CD14-positive monocyte (primary cell): ENCODE data around the gene HDAC10. TPM values are rescaled to one million over a fixed set of nuclear protein-coding genes. Genes with fewer than 3 reads are reported as not detected.

ENCODE experiments used
- DNase-seq, 3 donors: peaks; one replicate each; pipeline ENCODE4 v3.0.0-alpha.2; 2011 to 2022
- H2AFZ ChIP-seq: 2 replicates; pipeline ENCODE4 v1.6.0; 2012; ENCODE audit warnings: mild to moderate bottlenecking, low read depth, low read length, inconsistent platforms; ENCODE audit not compliant: insufficient read depth, poor library complexity, severe bottlenecking
- H3K27ac ChIP-seq, 2 donors: 1 replicate in 1 of 2; 2 replicates in 1 of 2; pipeline ENCODE4 v1.5.1; 2012 to 2013; ENCODE audit warnings: low read length in 2 of 2, control low read depth in 1 of 2, inconsistent platforms in 1 of 2, low read depth in 1 of 2, mild to moderate bottlenecking in 1 of 2
- H3K27me3 ChIP-seq, 2 donors: one replicate each; pipeline versions ENCODE4 v1.6.0 to v1.6.1; 2011 to 2013; ENCODE audit warnings: low read length in 2 of 2; ENCODE audit not compliant: control insufficient read depth in 2 of 2, insufficient read depth in 2 of 2
- H3K36me3 ChIP-seq, 2 donors: replicated peaks in 1 of 2; 1 replicate in 1 of 2; 2 replicates in 1 of 2; pipeline versions ENCODE4 v1.5.1 to v1.6.1; 2012 to 2013; ENCODE audit warnings: low read length in 2 of 2, control low read depth in 1 of 2, inconsistent platforms in 1 of 2, mild to moderate bottlenecking in 1 of 2; ENCODE audit not compliant: insufficient read depth in 2 of 2, control insufficient read depth in 1 of 2
- H3K4me1 ChIP-seq, 2 donors: 1 replicate in 1 of 2; 2 replicates in 1 of 2; pipeline versions ENCODE4 v1.5.1 to v1.6.1; 2012 to 2013; ENCODE audit warnings: low read length in 2 of 2, control low read depth in 1 of 2, inconsistent platforms in 1 of 2, mild to moderate bottlenecking in 1 of 2, moderate library complexity in 1 of 2; ENCODE audit not compliant: insufficient read depth in 2 of 2, control insufficient read depth in 1 of 2
- H3K4me2 ChIP-seq: replicated peaks from 2 replicates; pipeline ENCODE3; 2012; ENCODE audit warnings: low read length, moderate library complexity, mild to moderate bottlenecking; ENCODE audit not compliant: poor library complexity, severe bottlenecking; ENCODE audit errors: extremely low read depth
- H3K4me3 ChIP-seq, 3 experiments: fragments of 200-600 bp in 1 of 3; sonication (generic) in 1 of 3; replicated peaks in 1 of 3; 1 replicate in 2 of 3; 2 replicates in 1 of 3; pipeline ENCODE4 v1.5.1; 2011 to 2013; ENCODE audit warnings: low read length in 3 of 3, mild to moderate bottlenecking in 3 of 3, control low read depth in 2 of 3, low read depth in 2 of 3, inconsistent platforms in 1 of 3, moderate library complexity in 1 of 3
- H3K79me2 ChIP-seq: 2 replicates; pipeline ENCODE4 v1.6.0; 2012; ENCODE audit warnings: mild to moderate bottlenecking, control low read depth, inconsistent platforms, low read length, moderate library complexity; ENCODE audit not compliant: insufficient read depth
- H3K9ac ChIP-seq: 2 replicates; pipeline ENCODE4 v1.6.0; 2017; ENCODE audit warnings: low read length, mild to moderate bottlenecking; ENCODE audit not compliant: insufficient read depth, poor library complexity, severe bottlenecking
- H3K9me3 ChIP-seq, 2 donors: replicated peaks in 1 of 2; 1 replicate in 1 of 2; 2 replicates in 1 of 2; pipeline versions ENCODE4 v1.5.1 to v1.6.1; 2012 to 2013; ENCODE audit warnings: low read length in 2 of 2, control low read depth in 1 of 2; ENCODE audit not compliant: control insufficient read depth in 1 of 2, insufficient read depth in 1 of 2
- H4K20me1 ChIP-seq: 2 replicates; pipeline ENCODE4 v1.6.0; 2012; ENCODE audit warnings: mild to moderate bottlenecking, low read length, control low read depth, moderate library complexity; ENCODE audit not compliant: insufficient read depth
- H3K27ac Mint-ChIP-seq, 7 donors: one replicate each; pipeline ENCODE4 v1.8.0; 2020; ENCODE audit warnings: mild to moderate bottlenecking in 7 of 7, mixed read lengths in 7 of 7, moderate library complexity in 6 of 7, inconsistent platforms in 2 of 7
- H3K27me3 Mint-ChIP-seq, 3 donors: one replicate each; pipeline ENCODE4 v1.8.0; 2021 to 2022; ENCODE audit warnings: low read depth in 3 of 3, mild to moderate bottlenecking in 3 of 3, mixed read lengths in 3 of 3, moderate library complexity in 3 of 3, inconsistent platforms in 1 of 3
- H3K36me3 Mint-ChIP-seq, 2 donors: one replicate each; pipeline ENCODE4 v1.8.0; 2020; ENCODE audit warnings: mixed read lengths in 2 of 2, inconsistent platforms in 1 of 2, mild to moderate bottlenecking in 1 of 2
- H3K4me1 Mint-ChIP-seq: one replicate; pipeline ENCODE4 v1.8.0; 2020; ENCODE audit warnings: mild to moderate bottlenecking, mixed read lengths
- H3K4me3 Mint-ChIP-seq, 2 donors: one replicate each; pipeline ENCODE4 v1.8.0; 2020; ENCODE audit warnings: mild to moderate bottlenecking in 2 of 2, mixed read lengths in 2 of 2, moderate library complexity in 1 of 2
- H3K9me3 Mint-ChIP-seq, 7 donors: one replicate each; pipeline ENCODE4 v1.8.0; 2020 to 2022; ENCODE audit warnings: mixed read lengths in 7 of 7, mild to moderate bottlenecking in 6 of 7, moderate library complexity in 6 of 7, inconsistent platforms in 2 of 7
- WGBS: methylation state at CpG from one replicate; pipeline ENCODE4 v1.1.5; 2013; ENCODE audit warnings: missing lambda C conversion rate; ENCODE audit not compliant: insufficient coverage; 5-methylcytosine and 5-hydroxymethylcytosine counted together
- intact Hi-C, 2 donors: fragments of 100-400 bp; cut with micrococcal nuclease; formaldehyde crosslinking; loops; one replicate each; pipeline versions ENCODE4 v1.15.0 to v1.15.1; 2023
- polyA plus RNA-seq, 3 donors: library from polyadenylated mRNA; depleted of rRNA in 1 of 3; unstranded in 2 of 3; stranded (reverse) in 1 of 3; fragments of 300-500 nt in 2 of 3; fragments of >200 nt in 1 of 3; fragmentation: Illumina TruSeq in 2 of 3; gene quantifications; 1 replicate in 2 of 3; 2 replicates in 1 of 3; pipeline ENCODE4 v1.2.3, GENCODE V29; 2012 to 2021
- TF ChIP-seq, protein P1 (sequence below): fragments of 200-600 bp; IDR thresholded peaks from one replicate; pipeline ENCODE4 v1.8.0; 2022; ENCODE audit warnings: antibody characterized with exemption, mild to moderate bottlenecking

Gene HDAC10
- polyA plus RNA-seq, 3 donors: 9.2 to 148 (median 13.7) TPM

DNA sequence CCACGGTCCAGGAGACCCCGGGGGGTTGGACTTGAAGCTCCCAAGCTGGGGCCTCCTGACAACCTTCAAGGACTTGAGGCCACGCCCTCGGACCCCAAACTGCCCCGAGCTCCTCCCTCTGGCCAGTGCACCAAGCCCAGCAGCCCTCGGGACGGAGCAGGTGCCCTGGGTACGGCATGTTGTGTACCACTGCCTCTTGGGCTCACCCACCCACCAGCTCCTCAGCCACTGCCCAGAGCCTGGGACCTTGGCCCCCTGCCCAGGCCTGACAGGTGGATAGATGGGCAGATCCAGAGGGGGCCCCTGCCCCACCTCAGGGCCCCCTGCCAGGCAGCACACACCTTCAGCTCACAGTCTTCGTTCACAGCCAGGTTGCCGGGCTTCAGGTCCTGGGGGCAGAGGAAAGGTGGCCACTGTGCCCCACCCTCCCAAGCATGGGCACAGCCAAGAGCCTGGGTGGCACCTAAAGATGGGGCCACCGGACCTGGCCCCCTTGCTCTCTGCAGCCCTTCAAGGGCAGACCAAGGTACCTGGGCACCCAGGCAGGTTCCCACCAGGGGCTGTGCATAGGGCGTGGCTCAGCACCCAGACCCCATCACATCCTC lies 5.3 kb upstream of the HDAC10 start:
- Histone ChIP-seq H3K9ac (no peak overlapping the region), H3K9me3 (no peaks in the 10 kb centered on the region), H3K27ac (no peak overlapping the region), H3K4me1 (peaks cover 10 to 18% of the 10 kb centered on the region in 2 donors), H4K20me1 (peaks cover 5% of the 10 kb centered on the region), H3K4me3 (no peak overlapping the region), H3K4me2 (no peak overlapping the region), H3K79me2 (no peaks in the 10 kb centered on the region), H2AFZ (no peak overlapping the region), H3K27me3 (peaks cover 3 to 16% of the 10 kb centered on the region in 2 donors), H3K36me3 (no peaks in the 10 kb centered on the region)
- H3K4me3 Mint-ChIP-seq: no peak overlapping the region
- intact Hi-C loops: no loop called here
- DNase-seq: no peak
- H3K27ac Mint-ChIP-seq: no peak overlapping the region
- H3K27me3 Mint-ChIP-seq: peaks cover 15 to 25% (median 16%) of the 10 kb centered on the region in 3 donors
- 97% methylated on average over 11 of the region's 12 CpGs for WGBS
- peaks cover 7% of the 10 kb centered on the region for H3K4me1 Mint-ChIP-seq
- no peaks in the 10 kb centered on the region for H3K9me3 Mint-ChIP-seq
- no peaks in the 10 kb centered on the region for H3K36me3 Mint-ChIP-seq
- TF ChIP-seq, protein P1, sequence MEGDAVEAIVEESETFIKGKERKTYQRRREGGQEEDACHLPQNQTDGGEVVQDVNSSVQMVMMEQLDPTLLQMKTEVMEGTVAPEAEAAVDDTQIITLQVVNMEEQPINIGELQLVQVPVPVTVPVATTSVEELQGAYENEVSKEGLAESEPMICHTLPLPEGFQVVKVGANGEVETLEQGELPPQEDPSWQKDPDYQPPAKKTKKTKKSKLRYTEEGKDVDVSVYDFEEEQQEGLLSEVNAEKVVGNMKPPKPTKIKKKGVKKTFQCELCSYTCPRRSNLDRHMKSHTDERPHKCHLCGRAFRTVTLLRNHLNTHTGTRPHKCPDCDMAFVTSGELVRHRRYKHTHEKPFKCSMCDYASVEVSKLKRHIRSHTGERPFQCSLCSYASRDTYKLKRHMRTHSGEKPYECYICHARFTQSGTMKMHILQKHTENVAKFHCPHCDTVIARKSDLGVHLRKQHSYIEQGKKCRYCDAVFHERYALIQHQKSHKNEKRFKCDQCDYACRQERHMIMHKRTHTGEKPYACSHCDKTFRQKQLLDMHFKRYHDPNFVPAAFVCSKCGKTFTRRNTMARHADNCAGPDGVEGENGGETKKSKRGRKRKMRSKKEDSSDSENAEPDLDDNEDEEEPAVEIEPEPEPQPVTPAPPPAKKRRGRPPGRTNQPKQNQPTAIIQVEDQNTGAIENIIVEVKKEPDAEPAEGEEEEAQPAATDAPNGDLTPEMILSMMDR: no peak

DNA sequence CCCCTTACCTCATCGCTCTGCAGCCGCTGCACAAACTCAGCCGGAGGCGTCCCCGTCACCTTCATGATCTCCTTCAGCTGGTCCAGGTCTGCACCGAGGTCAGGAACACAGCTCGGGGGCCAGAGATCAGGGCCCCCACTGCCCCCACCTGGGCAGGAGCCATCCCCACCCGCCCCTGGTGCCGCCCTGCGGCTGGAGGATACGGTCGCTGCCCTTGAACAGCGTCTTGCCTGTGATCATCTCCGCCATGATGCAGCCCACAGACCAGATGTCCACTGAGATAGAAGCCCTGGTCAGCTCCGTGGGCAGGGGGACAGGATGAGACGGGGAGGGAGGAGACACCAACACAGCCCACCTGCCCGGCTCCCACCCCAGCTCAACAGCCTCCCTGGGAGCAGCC lies 4.5 kb upstream of the HDAC10 start:
- no peaks in the 10 kb centered on the region for H3K9me3 Mint-ChIP-seq
- peaks cover 9 to 20% of the 10 kb centered on the region in 2 donors for H3K4me1 ChIP-seq
- no peak overlapping the region for H3K4me2 ChIP-seq
- no peak overlapping the region for H3K27ac ChIP-seq
- H3K36me3 ChIP-seq: no peaks in the 10 kb centered on the region
- H3K9me3 ChIP-seq: no peaks in the 10 kb centered on the region
- peaks cover 14 to 20% (median 14%) of the 10 kb centered on the region in 3 donors for H3K27me3 Mint-ChIP-seq
- H3K36me3 Mint-ChIP-seq: no peaks in the 10 kb centered on the region
- H3K27me3 ChIP-seq: peaks cover 1 to 12% of the 10 kb centered on the region in 2 donors
- no peak overlapping the region for H3K27ac Mint-ChIP-seq
- DNase-seq: no peak
- TF ChIP-seq, protein P1: no peak
- 98% methylated on average over 17 of the region's 17 CpGs for WGBS
- no peak overlapping the region for H3K4me3 ChIP-seq
- H3K4me3 Mint-ChIP-seq: no peak overlapping the region
- H3K4me1 Mint-ChIP-seq: peaks cover 7% of the 10 kb centered on the region
- H2AFZ ChIP-seq: no peak overlapping the region
- intact Hi-C loops: no loop called here
- H3K79me2 ChIP-seq: no peaks in the 10 kb centered on the region
- H3K9ac ChIP-seq: no peak overlapping the region
- peaks cover 5% of the 10 kb centered on the region for H4K20me1 ChIP-seq
